RPMI8226 (cell line): ENCODE results near the gene SLC26A3.

Experiments used
- DNase-seq: peaks from one replicate; pipeline ENCODE4 v3.0.0-alpha.2; 2015

The SLC26A3 gene

GRCh38 chr7:107815254-107815882 lies 12.3 kb upstream of the SLC26A3 start:
- no peak for DNase-seq

- no peak for DNase-seq
Measured at GRCh38 chr7:107813524-107813923, 10.5 kb upstream of the SLC26A3 start.

GRCh38 chr7:107811934-107812333 lies 8.9 kb upstream of the SLC26A3 start:
- DNase-seq = no peak

GRCh38 chr7:107810626-107811025 lies 7.6 kb upstream of the SLC26A3 start:
- no peak for DNase-seq

- no peak for DNase-seq
Measured at GRCh38 chr7:107809179-107809578, 6.2 kb upstream of the SLC26A3 start.

- DNase-seq = no peak
Measured at GRCh38 chr7:107799647-107800264, 3.3 kb downstream of the SLC26A3 start.

GRCh38 chr7:107792364-107792763 lies 10.7 kb downstream of the SLC26A3 start:
- no peak for DNase-seq

- no peak for DNase-seq
Measured at GRCh38 chr7:107789647-107790046, 13.4 kb downstream of the SLC26A3 start.

GRCh38 chr7:107788662-107789061 lies 14.4 kb downstream of the SLC26A3 start:
- no peak for DNase-seq

- DNase-seq = no peak
Measured at GRCh38 chr7:107788216-107788615, 14.8 kb downstream of the SLC26A3 start.

- no peak for DNase-seq
Measured at GRCh38 chr7:107785926-107786325, 17.1 kb downstream of the SLC26A3 start.

GRCh38 chr7:107785170-107785569 lies 17.9 kb downstream of the SLC26A3 start:
- DNase-seq = no peak

GRCh38 chr7:107783648-107784047 lies 19.4 kb downstream of the SLC26A3 start:
- no peak for DNase-seq

GRCh38 chr7:107782374-107782773 lies 20.6 kb downstream of the SLC26A3 start:
- no peak for DNase-seq

- no peak for DNase-seq
Measured at GRCh38 chr7:107779647-107780099, 23.4 kb downstream of the SLC26A3 start.

- DNase-seq = no peak
Measured at GRCh38 chr7:107778283-107778682, 24.7 kb downstream of the SLC26A3 start.

- no peak for DNase-seq
Measured at GRCh38 chr7:107777702-107778101, 25.3 kb downstream of the SLC26A3 start.

GRCh38 chr7:107773027-107773426 lies 30.0 kb downstream of the SLC26A3 start:
- no peak for DNase-seq

- DNase-seq = no peak
Measured at GRCh38 chr7:107768263-107768662, 34.8 kb downstream of the SLC26A3 start.

- no peak for DNase-seq
Measured at GRCh38 chr7:107767391-107767790, 35.6 kb downstream of the SLC26A3 start.

- DNase-seq = no peak
Measured at GRCh38 chr7:107758667-107759066, 44.4 kb downstream of the SLC26A3 start.

GRCh38 chr7:107754642-107755041 lies 48.4 kb downstream of the SLC26A3 start:
- no peak for DNase-seq

- DNase-seq = no peak
Measured at GRCh38 chr7:107751113-107751512, 51.9 kb downstream of the SLC26A3 start.

GRCh38 chr7:107746006-107746405 lies 57.0 kb downstream of the SLC26A3 start:
- no peak for DNase-seq

- DNase-seq = no peak
Measured at GRCh38 chr7:107744345-107744750, 58.7 kb downstream of the SLC26A3 start.
